OCI-LY1 (cell line): ENCODE results near the gene GDAP1L1.

Source experiments
- H2AFZ ChIP-seq: fragments of 200-600 bp; sonication (generic), shearing (Covaris generic); 2 replicates; pipeline ENCODE4 v1.6.0; 2014; ENCODE audit warnings: antibody characterized with exemption, mild to moderate bottlenecking, low read length
- H3F3A ChIP-seq: fragments of 200-600 bp; sonication (generic), shearing (Covaris generic); 2 replicates; pipeline ENCODE4 v1.6.0; 2014; ENCODE audit warnings: mild to moderate bottlenecking, antibody characterized with exemption, low read length, moderate library complexity; ENCODE audit not compliant: insufficient read depth
- H3K27ac ChIP-seq: fragments of 200-600 bp; sonication (generic); 2 replicates; pipeline ENCODE4 v1.5.1; 2014; ENCODE audit warnings: low read length, mixed run types, mild to moderate bottlenecking, low read depth; ENCODE audit not compliant: poor library complexity, severe bottlenecking
- H3K27me3 ChIP-seq: fragments of 200-600 bp; sonication (generic); 2 replicates; pipeline ENCODE4 v1.6.0; 2014; ENCODE audit warnings: antibody characterized with exemption, mild to moderate bottlenecking, low read length, moderate library complexity; ENCODE audit not compliant: insufficient read depth
- H3K36me3 ChIP-seq: fragments of 200-600 bp; sonication (generic); 2 replicates; pipeline ENCODE4 v1.6.1; 2014; ENCODE audit warnings: mild to moderate bottlenecking, antibody characterized with exemption, low read length, moderate library complexity, mixed read lengths; ENCODE audit not compliant: insufficient read depth
- H3K4me1 ChIP-seq: fragments of 200-600 bp; sonication (generic); 2 replicates; pipeline ENCODE4 v1.5.1; 2014; ENCODE audit warnings: mild to moderate bottlenecking, low read length, moderate library complexity; ENCODE audit not compliant: insufficient read depth, severe bottlenecking
- H3K4me2 ChIP-seq: fragments of 200-600 bp; sonication (generic), shearing (Covaris generic); 2 replicates; pipeline ENCODE4 v1.6.1; 2014; ENCODE audit warnings: low read length
- H3K4me3 ChIP-seq: fragments of 200-600 bp; sonication (generic); 2 replicates; pipeline ENCODE4 v1.5.1; 2014; ENCODE audit warnings: low read length, low read depth, mild to moderate bottlenecking, mixed read lengths; ENCODE audit not compliant: poor library complexity, severe bottlenecking
- H3K79me2 ChIP-seq: fragments of 200-600 bp; shearing (Covaris generic); 2 replicates; pipeline ENCODE4 v1.6.1; 2016; ENCODE audit warnings: mixed run types, low read length, mixed read lengths; ENCODE audit not compliant: insufficient read depth
- H3K9ac ChIP-seq: fragments of 200-600 bp; sonication (generic), shearing (Covaris generic); 2 replicates; pipeline ENCODE4 v1.6.1; 2014; ENCODE audit warnings: mild to moderate bottlenecking, low read length, mixed read lengths
- H3K9me2 ChIP-seq: fragments of 200-600 bp; sonication (generic), shearing (Covaris generic); 2 replicates; pipeline ENCODE4 v1.6.1; 2014; ENCODE audit warnings: low read depth, mild to moderate bottlenecking, low read length, mixed read lengths
- H3K9me3 ChIP-seq: fragments of 200-600 bp; shearing (Covaris generic); 2 replicates; pipeline ENCODE4 v1.6.1; 2014; ENCODE audit warnings: low read length, mixed read lengths
- H4K20me1 ChIP-seq: fragments of 200-600 bp; sonication (generic), shearing (Covaris generic); 2 replicates; pipeline ENCODE4 v1.6.0; 2016; ENCODE audit warnings: mild to moderate bottlenecking, low read length; ENCODE audit not compliant: insufficient read depth
- EZH2 ChIP-seq: fragments of 200-600 bp; sonication (generic), shearing (Covaris generic); IDR thresholded peaks from 2 replicates; pipeline ENCODE4 v1.8.0; 2017; ENCODE audit warnings: borderline replicate concordance, mixed run types, mild to moderate bottlenecking, antibody characterized with exemption, low read length, moderate library complexity, mixed read lengths
- TF ChIP-seq, protein P1 (sequence below): fragments of 200-600 bp; sonication (generic), shearing (Covaris generic); IDR thresholded peaks from 2 replicates; pipeline ENCODE4 v1.5.1; 2017; ENCODE audit warnings: mild to moderate bottlenecking, antibody characterized with exemption, low read length, moderate library complexity, mixed read lengths

Gene GDAP1L1

GRCh38 chr20:44314870-44315269, 67.8 kb downstream of the GDAP1L1 start:
- Histone ChIP-seq H4K20me1 (no peaks in the 10 kb centered on the region), H3K4me3 (no peak overlapping the region), H2AFZ (no peak overlapping the region), H3K9me2 (no peaks in the 10 kb centered on the region), H3K79me2 (no peaks in the 10 kb centered on the region), H3K9ac (no peak overlapping the region), H3F3A (no peaks in the 10 kb centered on the region), H3K4me2 (no peak overlapping the region), H3K36me3 (no peaks in the 10 kb centered on the region), H3K27me3 (peaks cover 8% of the 10 kb centered on the region; the same call in 1 of the 2 replicates), H3K4me1 (peaks cover 8% of the 10 kb centered on the region), H3K27ac (no peak overlapping the region), H3K9me3 (no peaks in the 10 kb centered on the region)
- TF ChIP-seq, protein P1, sequence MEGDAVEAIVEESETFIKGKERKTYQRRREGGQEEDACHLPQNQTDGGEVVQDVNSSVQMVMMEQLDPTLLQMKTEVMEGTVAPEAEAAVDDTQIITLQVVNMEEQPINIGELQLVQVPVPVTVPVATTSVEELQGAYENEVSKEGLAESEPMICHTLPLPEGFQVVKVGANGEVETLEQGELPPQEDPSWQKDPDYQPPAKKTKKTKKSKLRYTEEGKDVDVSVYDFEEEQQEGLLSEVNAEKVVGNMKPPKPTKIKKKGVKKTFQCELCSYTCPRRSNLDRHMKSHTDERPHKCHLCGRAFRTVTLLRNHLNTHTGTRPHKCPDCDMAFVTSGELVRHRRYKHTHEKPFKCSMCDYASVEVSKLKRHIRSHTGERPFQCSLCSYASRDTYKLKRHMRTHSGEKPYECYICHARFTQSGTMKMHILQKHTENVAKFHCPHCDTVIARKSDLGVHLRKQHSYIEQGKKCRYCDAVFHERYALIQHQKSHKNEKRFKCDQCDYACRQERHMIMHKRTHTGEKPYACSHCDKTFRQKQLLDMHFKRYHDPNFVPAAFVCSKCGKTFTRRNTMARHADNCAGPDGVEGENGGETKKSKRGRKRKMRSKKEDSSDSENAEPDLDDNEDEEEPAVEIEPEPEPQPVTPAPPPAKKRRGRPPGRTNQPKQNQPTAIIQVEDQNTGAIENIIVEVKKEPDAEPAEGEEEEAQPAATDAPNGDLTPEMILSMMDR, result no peak
- TF ChIP-seq EZH2, result no peak

- no peak for TF ChIP-seq EZH2
- TF ChIP-seq, protein P1, result no peak
- H3K9me3 ChIP-seq, result no peaks in the 10 kb centered on the region
- H3K4me2 ChIP-seq, result no peak overlapping the region
Measured at GRCh38 chr20:44319839-44320422, 72.8 kb downstream of the GDAP1L1 start.

DNA sequence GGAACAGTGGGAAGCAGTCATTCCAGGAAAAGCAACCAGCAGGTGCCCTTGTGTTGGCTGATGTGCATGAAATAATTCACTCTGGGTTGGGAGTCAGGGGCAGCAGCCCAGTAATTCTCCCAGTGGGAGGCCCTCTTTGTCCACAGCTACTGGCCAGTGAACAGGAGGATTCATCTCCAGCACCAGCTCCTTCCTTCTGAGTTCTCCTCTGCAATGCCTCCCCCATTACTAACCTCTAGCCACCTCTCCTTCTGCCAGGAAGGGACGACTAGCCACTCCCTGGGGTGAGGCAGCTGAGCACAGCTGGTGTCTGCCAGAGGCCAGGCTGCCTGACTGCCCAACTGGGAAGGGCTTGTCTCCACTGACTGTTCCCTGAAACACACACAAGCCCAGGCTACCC, 77.2 kb downstream of the GDAP1L1 start:
- no peaks in the 10 kb centered on the region for H3K36me3 ChIP-seq
- no peak overlapping the region for H2AFZ ChIP-seq
- no peaks in the 10 kb centered on the region for H3K9me3 ChIP-seq
- no peaks in the 10 kb centered on the region for H4K20me1 ChIP-seq
- TF ChIP-seq EZH2, result no peak
- TF ChIP-seq, protein P1, result no peak
- H3F3A ChIP-seq, result no peaks in the 10 kb centered on the region
- no peaks in the 10 kb centered on the region for H3K9me2 ChIP-seq
- H3K79me2 ChIP-seq, result no peaks in the 10 kb centered on the region
- no peak overlapping the region for H3K9ac ChIP-seq
- no peak overlapping the region for H3K4me3 ChIP-seq
- H3K4me2 ChIP-seq, result no peak overlapping the region
- no peaks in the 10 kb centered on the region for H3K27me3 ChIP-seq
- H3K4me1 ChIP-seq, result no peaks in the 10 kb centered on the region
- no peak overlapping the region for H3K27ac ChIP-seq

More at GRCh38 chr20:44319839-44320422, 72.8 kb downstream of the GDAP1L1 start:
- Histone ChIP-seq H3K4me1 (no peaks in the 10 kb centered on the region), H3K36me3 (no peaks in the 10 kb centered on the region), H2AFZ (no peak overlapping the region), H3K4me3 (no peak overlapping the region), H3K9me2 (no peaks in the 10 kb centered on the region), H3K9ac (no peak overlapping the region), H3F3A (no peaks in the 10 kb centered on the region), H3K27me3 (peaks cover 8% of the 10 kb centered on the region; the same call in 1 of the 2 replicates), H3K79me2 (no peaks in the 10 kb centered on the region), H3K27ac (no peak overlapping the region), H4K20me1 (no peaks in the 10 kb centered on the region)
